IPS-NIHi11 (cell line): Measurements from ENCODE around the gene PACRG.
"Not testable (repeated sequence)": the region's sequence is repeated elsewhere in the genome, so short reads cannot be mapped to it uniquely, and the experiment has no call there.

Experiments
- DNase-seq: peaks from one replicate; pipeline ENCODE4 v3.0.0; 2012; ENCODE audit warnings: mixed read lengths, low spot score

PACRG gene

DNA sequence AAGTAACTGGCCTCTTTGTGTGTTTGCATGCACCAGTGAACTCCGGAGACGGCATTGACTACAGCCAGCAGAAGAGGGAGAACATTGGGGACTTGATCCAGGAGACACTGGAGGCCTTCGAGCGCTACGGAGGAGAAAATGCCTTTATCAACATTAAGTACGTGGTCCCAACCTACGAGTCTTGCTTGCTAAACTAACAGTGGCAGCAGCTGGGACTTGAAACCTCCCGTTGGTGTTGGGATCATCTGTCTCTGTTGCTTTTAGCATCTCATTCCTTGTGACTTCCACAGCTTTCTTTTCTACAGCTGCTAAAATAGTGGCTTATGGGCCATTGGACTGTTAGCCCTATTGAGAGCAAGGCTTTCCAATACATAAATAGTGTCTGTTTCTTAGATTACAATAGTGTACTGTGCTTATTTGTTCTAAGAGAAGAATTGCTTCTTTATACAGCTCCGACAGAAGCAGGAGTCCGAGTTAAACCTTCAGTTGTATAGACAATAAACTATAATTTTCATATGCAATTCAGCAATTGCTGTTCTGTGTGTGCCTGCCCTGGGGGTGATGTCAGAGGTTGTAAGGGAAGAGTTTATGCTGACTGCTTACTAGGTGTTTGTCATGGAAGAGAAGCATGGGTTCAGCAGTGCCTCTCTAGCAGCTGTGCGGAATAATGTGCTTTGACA is 587.2 kb downstream of the PACRG start:
- no peak for DNase-seq

DNA sequence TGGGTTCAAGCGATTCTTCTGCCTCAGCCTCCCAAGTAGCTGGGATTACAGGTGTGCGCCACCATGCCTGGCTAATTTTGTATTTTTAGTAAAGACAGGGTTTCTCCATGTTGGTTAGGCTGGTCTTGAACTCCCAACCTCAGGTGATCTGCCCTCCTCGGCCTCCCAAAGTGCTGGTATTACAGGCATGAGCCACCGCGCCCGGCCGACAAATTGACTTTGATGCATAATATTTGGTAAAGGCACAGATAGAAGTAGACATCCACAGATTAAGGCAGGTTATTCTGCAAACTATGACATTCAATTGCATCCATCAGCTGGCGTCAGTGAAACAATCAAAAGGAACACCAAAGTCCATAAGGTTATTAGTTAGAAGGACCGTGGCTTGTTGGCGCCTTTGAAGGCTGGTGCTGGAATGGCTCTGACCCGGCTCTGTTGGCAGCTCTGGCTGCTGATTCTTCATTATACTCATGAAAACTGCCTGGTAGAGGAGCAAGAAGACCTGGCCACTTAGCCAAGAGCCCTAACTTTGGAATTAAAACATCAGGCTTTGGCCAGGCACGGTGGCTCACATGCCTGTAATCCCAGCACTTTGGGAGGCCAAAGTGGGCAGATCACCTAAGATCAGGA is 589.2 kb downstream of the PACRG start:
- DNase-seq: not testable (repeated sequence)

DNA sequence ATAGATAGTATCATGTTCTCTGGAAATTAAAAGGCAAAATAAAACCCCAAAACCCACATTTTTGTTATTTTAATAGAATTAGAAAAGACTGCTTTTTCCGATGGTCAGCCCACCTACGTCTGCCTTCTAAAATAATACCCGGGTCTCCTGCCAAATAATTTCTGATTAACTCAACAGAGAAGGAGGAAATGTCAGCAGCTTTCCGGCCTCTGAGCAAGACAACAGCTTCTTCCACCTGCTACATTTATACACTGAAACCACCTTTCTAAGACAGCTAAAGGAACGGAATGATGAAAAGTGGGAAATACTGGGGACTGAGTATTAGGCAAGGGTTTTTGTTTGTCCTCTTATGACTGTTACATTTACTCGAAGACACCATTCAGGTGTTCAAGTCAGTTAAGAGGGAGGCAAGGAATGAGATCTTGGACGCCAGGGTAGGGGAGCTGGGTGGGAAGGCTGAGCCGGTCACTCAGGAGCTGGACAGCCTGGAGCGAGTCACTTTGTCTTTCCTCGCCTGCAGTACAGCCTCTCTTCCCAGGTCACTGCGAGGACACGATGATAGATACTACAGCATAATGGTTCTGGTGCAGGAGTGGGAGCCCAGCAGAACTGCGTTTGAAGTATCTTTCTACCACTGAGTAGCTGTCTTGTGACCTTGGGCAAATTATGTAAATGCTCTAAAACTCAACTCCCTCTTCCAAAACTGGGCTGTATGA is 590.5 kb downstream of the PACRG start:
- DNase-seq: no peak

DNA sequence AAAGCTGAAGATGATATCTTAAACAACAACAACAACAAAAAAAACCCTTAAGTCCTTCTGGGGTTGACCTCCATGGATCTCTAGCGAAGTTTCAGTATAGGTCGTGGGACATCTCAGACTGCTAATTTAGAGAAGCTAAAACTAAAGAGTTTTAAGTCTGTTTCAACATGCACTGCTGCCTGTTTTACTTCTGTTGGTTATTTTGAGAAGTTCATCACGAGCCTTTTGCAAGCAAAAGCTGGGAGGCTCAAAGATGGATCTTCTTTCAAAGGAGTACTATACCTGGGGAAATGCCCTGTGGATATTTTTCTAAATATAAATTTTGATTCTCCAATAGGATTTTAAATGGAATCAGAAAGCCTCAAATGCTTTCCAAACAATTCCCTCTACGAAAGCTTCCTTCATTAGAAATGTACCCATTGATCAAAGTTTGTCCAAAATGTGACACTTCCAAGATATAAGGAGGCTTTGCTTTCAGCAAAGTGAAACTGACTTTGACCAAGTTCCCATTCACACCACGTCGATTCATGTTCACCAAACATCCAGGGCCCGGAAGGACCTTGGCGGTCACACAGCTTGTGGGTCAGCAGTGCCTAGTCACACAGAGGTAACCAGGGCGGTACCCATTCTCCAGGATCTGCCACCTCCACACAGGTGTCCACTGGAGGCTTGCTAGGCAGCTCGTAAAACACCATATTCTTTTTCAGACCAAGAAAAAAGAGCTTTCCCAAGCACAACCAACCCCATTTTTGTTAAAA is 592.0 kb downstream of the PACRG start:
- no peak for DNase-seq

DNA sequence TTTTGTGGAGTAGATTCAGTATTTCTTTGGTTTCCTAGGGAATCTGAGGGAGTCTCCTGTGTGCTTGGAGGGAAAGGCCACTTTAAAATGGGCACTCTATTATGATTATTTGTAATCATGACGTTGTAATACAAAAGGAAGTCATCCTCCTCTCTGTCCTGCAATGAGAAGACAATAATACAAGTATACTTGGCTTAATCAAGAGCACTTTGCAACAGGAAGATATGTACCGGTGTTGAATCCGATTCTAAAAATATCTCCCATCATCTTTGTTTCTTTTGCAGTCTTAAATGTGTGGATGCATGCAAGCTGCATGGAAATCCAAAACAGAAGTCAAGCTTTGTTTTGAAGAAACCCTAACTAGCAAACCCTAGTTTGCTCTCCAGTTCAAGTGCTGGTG is 592.6 kb downstream of the PACRG start:
- no peak for DNase-seq

DNA sequence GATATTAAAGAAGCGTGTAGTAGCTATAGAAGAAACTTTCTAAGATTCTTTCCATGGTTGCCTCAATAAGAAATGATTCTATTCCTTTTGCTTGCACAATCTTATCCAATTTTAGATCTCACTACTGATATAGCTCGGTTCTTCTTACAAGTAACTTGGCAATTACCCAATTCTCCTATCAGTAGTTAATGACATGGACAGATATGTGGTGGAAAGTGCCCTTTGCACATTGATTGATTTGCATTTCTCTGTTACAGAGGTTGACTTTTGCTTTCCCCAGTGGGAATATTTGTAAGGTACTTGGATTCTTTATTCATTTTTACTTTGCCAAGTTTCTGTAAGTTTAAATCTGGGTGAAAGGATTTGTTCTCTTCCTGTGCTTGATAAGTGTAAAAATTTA is 593.0 kb downstream of the PACRG start:
- no peak for DNase-seq

DNA sequence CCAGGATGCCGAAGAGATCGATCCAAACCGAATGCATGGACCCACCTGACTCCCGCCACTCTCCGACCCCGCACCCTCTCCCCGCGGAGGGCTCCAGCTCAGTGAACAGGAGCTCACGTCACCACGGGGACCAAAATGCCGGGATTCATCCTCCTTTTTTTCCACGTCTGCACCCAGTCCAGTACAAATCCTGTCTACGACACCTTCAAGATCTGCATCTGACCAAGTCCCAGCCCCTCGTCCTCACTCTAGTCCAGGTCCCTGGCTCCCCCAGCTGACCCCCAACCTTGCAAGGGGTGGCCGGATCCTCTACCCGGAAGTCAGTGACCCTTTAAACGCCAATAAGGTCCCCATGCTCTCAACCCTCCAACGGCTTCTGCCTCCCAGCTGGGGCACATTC is 593.9 kb downstream of the PACRG start:
- DNase-seq: no peak

DNA sequence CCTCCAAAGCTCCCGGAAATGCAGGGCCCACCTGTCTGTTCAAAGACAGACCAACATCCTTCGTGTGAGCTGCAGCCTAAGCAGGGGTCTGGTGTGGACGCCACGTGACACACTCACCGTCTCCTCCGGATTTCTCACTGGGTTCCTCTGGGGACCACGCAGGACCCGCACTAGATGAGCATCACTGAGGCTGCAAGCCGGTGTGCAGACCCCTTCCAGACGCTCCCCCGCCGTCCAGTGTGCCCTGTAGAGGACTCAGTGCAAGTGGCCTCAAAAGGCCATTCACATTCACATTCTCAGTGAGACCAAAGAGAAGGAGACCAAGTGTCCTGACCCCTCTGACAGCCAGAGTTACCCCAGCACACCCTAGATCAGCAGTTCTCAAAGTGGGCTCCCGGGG is 595.5 kb downstream of the PACRG start:
- no peak for DNase-seq

DNA sequence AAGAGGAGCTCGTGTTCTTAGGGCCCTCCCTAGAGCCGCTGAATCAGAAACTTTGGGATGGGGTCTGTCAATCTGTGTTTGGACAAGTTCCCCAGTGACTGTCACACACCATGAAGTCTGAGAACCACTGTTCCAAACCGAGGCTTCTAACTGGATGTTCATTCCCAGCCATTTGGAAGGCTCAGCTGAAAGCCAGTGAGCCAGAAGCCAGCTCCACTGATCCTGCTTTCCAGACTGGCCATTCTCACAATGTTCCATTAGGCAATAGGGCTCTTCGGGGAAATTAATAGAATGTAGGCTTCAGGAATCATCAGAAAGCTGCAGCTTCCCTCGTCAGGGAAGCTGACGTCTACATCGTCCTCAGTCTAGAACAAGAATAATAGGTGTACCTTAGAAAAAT is 595.9 kb downstream of the PACRG start:
- DNase-seq: no peak

DNA sequence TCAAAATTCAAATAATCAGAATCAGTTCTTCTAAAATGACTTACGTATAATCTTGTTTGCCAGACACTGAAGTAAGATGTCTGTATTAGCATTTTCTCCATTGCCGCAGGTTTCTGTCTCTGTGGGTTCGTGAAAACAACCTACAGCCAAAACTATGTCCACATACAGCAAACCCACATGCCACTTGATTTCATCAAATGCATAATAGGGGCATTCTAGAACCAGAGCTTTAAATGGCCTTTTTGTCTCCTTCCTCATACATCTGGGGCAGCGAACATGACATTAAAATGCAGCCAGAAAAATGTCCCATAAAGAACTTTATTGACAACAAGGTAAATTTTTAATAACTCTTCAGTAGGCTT is 596.5 kb downstream of the PACRG start:
- no peak for DNase-seq

DNA sequence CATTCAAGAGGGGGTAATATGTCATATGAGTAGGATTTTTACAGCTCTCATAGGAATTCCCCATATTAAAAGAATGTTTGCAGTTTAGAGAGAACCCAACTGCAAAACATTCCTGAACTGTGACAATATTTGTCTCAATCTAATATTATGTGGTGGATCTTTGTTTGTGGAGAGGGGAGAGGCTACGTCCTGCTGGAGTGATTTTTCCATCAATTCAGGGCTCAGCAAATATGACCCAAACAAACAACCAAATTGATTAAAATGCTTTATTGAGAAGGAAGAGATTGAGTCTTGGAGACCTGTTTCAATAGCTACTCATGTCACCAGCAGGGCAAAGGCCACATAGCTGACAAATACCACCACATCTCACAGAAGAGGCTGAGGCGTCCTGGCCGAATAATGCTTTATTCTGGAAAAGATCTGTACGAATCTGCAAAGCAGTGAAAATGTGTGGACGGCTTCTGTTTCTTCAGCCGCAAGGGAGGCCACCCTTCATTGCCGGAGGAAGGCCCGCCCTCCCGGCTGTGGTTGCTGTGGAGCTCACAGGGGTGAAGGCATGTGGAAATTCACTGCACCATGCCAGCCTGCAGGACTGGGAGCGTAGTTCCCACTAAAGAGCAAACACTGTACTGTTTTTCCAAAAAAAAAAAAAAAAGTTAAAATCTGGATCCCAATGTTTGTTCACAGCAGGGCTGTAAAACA is 597.1 kb downstream of the PACRG start:
- DNase-seq: no peak

DNA sequence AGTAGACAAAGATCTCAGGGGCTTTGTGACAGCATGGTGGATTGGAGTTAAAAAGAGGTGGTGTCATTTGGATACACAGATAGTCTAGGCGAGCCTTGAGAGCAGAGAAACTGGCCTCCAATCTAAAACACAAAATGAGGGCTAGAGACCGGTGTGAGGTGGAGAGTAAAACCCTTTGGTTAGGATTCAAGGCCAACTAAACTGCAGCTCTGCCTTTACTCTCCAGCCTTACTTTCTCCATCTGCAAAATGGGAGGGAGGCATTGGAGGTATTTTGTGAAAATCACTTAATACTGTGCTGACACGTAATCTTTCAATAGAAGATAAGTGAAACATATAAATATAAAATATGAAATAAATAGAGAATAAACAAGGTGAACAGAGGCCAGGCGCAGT is 597.6 kb downstream of the PACRG start:
- DNase-seq: no peak

DNA sequence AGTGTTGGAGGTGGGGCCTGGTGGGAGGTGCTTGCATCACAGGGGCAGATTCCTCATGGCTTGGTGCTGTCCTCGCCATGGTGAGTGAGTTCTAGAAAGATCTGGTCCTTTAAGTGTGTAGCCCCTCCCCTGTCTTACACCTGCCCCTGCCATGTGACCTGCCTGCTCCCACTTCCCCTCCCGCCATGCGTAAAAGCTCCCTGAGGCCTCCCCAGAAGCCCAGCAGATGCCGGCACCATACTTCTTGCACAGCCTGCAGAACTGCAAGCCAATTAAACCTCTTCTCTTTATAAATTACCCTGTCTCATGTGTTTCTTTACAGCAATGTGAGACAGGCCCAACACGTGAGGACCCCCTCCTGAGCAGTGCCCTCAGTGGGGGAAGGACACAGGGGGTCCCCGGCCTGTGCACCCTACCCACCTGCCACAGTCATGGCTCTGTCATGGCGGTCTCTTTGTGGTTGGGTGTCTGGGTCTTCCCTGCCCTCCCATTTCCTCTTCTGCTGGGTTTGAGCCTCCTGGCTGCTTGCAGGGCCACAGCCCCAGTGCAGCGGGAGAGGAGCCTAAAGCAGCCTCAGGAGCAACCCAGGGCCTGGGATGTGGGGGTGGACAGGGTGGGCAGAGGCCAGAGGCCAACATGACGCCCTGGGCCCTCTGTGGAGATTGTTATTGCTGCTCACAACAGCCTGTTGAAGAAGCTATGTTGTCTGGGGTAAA is 599.5 kb downstream of the PACRG start:
- DNase-seq: no peak

DNA sequence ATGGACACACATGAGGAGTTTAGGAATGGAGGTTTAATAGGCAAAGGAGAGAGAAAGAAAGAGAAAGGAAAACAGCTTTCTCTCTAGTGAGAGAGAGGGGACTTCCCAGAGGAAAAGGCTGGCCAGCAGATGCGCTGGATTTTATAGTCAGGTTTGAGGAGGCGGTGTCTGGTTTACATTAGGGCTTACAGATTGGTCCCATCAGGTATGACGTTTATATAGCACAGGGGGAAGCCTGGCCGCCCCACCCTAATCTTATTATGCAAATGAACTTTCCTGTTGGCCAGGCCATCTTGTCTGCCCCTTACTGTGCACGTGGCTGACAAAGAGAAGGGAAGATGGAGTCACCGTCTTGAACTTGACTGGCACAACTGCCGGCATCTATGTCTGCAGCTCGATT is 600.1 kb downstream of the PACRG start:
- DNase-seq: no peak

DNA sequence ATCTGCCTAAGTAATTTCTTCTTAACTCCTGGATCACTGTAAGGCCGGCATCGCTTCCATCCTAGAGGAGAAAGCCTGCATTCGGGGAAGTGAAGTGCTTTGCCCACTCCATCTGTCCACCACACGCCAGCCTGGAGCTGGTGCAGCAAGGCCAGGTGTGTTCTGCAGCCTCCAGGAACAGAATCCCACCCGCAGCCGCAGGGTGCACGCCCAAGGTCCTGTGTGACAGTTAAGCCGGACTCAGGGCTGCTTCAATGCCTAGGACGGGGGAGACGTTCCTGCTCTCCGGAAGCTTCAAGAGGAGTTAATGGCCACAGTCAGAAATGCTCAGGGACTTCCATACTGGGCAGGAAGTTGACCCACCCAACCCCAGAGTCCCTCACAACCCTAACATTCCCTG is 600.6 kb downstream of the PACRG start:
- no peak for DNase-seq

DNA sequence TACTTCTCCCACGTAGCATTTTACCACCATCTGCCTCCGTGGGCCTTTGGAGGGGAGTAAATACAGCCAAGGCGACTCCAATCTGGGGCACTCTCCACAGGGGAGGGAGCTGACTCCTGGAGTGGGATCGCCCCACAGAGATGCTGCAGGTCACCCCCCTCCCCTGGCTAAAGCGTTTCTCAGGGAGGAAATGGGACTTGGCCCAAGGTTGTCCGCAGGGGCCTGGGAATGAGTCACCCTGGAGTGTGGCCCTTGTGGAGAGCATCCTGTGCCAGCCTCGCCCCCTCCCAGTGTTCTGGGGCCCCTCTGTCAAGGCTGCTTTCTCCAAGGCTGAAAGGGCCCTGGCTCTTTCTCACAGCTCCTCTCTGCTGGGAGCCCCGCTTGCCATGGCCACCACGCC is 602.2 kb downstream of the PACRG start:
- peak; percentile 33 for DNase-seq

DNA sequence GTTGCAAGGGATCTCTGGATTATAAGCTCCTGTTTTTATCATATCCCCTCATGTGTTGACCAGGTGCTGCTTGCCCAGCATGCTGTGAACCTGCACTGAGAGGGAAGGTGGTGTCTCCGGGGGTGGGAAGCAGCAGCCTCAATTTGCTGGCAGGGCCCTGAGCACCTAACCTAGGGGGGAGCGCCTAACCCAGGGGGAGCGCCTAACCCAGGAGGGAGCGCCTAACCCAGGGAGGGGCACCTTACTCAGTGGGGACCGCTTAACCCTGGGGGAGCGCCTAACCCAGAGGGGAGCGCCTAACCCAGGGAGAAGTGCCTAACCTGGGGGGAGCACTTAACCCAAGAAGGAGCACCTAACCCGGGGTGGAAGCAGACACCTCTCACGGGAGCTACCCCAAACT is 603.5 kb downstream of the PACRG start:
- DNase-seq: no peak

DNA sequence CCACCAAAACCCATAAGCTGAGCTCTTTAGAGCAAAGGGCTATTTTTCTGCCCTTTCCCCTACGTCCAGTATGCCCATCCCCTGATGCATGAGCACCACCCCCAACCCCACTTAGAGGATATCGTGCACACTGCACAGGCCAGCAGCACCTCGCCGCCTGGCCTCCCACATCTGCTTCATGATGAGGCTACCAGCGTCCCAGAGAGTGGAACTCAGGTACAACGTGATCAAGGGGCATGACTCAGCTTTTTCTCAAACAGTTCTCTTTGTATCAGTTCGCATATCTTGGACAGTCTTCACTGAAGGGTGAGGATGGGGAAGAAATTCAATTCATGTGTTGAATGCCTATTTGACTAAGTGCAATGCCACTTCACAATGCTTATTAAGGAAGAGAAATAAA is 604.8 kb downstream of the PACRG start:
- no peak for DNase-seq

DNA sequence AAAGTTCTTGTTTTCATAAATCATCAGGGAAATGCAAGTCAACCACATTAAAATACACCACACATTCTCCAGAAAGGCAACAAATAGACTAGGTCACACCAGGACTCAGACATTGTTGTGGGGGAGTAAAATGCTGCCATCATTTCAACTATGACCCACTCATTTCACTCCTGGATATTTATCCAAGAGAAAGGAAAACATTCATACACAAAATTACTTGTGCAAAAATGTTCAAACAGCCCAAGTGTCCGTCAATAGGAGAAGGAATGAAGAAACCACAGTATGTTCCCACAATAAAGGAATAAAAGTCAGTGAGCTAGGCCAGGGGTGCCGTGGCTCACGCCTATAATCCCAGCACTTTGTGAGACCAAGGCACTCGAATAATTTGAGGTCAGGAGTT is 605.3 kb downstream of the PACRG start:
- DNase-seq: no peak

DNA sequence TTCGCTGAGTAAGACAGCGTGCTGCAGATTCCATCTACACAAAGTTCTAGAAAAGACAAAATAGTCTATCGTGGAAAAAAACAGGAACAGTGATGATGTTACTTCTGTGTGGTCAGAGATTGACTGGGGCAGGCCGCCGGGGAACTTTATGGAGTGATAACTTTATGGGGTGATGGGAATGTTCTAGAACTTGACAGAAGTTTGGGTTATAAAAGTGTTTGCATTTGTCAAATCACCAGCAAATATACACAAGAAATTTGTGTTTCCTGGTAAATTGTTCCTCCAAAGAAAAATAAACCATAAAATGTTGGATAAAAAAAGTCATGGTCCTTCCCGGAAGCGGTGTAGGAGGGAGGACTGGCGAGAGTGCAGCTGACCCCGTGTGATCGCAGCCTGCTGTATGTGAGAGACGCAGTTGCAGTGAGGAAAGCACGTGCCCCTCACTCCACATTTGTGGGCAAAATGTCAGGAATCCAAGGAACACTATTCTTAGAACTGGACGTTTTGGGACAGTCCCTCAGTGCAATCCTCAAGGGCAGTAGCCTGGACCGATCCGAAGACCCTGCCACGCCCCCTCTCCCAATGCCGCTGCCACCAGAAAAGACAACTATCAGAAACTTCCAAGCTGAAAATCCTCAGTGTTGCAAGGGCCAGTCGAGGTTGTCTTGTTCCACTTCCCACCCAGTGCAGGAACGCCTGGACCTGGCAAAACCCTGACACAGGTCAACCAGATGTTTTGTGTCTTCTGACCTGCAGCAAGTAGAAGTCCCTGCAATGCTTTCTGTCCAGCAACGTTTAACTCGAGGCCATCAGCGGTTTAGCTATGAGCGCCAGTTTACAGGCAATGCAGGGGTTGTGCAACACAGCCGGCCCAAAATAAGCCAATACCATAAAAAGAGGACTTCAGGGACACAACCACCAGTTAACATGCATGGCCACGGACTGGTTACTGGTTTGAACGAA is 606.2 kb downstream of the PACRG start:
- DNase-seq: no peak
